Measurements from ENCODE around the gene PLIN1. TPM values are rescaled to one million over a fixed set of nuclear protein-coding genes. Genes with fewer than 3 reads are reported as not detected.
"Not testable (repeated sequence)": the region's sequence is repeated elsewhere in the genome, so short reads cannot be mapped to it uniquely, and the experiment has no call there.

PLIN1 gene, protein sequence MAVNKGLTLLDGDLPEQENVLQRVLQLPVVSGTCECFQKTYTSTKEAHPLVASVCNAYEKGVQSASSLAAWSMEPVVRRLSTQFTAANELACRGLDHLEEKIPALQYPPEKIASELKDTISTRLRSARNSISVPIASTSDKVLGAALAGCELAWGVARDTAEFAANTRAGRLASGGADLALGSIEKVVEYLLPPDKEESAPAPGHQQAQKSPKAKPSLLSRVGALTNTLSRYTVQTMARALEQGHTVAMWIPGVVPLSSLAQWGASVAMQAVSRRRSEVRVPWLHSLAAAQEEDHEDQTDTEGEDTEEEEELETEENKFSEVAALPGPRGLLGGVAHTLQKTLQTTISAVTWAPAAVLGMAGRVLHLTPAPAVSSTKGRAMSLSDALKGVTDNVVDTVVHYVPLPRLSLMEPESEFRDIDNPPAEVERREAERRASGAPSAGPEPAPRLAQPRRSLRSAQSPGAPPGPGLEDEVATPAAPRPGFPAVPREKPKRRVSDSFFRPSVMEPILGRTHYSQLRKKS
- polyA plus RNA-seq: 1,000 to 10,000 TPM in 1 of 3 donors, 100 to 1,000 TPM in 2; 128 to 1,761 (median 559) TPM

- WGBS, 3 donors: 83 to 93% (median 89%) methylated on average over 2 of the region's 2 CpGs
- H3K27ac ChIP-seq (ENCODE audit: low read depth, low read length): no peak within 1 kb of the TSS
Observed at GRCh38 chr15:89679212-89679611, at the start of gene PLIN1. PLIN1 (minus strand) TSS chr15:89679367; CDS start chr15:89677489, 1,878 bp downstream.

- H3K27ac ChIP-seq (ENCODE audit: low read depth, low read length): no peak overlapping the region
- 27 to 72% (median 39%) methylated on average over 2 of the region's 2 CpGs for WGBS, 3 donors
Observed at GRCh38 chr15:89728254-89728653, 49.1 kb upstream of the PLIN1 start.

GRCh38 chr15:89725064-89725463 is 45.9 kb upstream of the PLIN1 start:
- 88 to 98% (median 94%) methylated on average over 1 of the region's 1 CpG for WGBS, 3 donors
- no peak overlapping the region for H3K27ac ChIP-seq (ENCODE audit: low read depth, low read length)

DNA sequence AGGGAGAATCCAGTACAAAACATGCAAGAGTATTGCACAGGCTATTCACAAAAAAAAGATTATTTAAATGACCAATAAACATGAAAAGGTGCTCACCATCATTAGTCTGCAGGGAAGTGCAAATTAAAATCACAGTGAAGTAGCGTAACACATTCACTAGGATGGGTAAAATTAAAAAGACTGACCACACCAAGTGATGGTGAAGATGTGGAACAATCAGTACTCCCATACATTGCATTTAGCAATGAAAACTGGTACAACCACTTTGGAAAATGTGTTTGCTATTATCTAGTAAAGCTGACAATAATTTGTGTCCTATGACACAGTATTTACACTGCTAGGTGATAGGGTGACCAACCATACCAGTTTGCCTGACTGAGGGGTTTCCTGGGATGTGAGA is 45.5 kb upstream of the PLIN1 start:
- WGBS, 3 donors: 97 to 98% (median 98%) methylated on average over 1 of the region's 1 CpG
- H3K27ac ChIP-seq (ENCODE audit: low read depth, low read length): no peak overlapping the region

DNA sequence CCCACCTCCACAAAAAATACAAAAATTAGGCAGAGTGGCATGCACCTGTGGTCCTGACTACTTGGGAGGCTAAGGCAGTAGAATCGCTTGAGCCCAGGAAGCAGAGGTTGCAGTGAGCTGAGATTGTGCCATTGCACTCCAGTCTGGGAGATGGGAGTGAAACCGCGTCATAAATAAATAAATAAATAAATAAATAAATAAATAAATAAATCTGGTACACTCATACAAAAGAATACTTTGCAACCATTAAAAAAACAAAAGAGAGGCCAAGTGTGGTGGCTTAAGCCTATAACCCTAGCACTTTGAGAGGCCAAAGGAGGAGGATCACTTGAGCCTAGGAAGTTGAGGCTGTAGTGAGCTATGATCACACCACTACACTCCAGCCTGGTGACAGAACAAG is 43.9 kb upstream of the PLIN1 start:
- WGBS, 3 donors: 59 to 91% (median 62%) methylated on average over 3 of the region's 3 CpGs
- no peak overlapping the region for H3K27ac ChIP-seq (ENCODE audit: low read depth, low read length)

GRCh38 chr15:89714775-89715174 is 35.6 kb upstream of the PLIN1 start:
- H3K27ac ChIP-seq (ENCODE audit: low read depth, low read length): no peak overlapping the region
- 47 to 76% (median 61%) methylated on average over 2 of the region's 2 CpGs for whole genome bisulfite sequencing, 3 donors

DNA sequence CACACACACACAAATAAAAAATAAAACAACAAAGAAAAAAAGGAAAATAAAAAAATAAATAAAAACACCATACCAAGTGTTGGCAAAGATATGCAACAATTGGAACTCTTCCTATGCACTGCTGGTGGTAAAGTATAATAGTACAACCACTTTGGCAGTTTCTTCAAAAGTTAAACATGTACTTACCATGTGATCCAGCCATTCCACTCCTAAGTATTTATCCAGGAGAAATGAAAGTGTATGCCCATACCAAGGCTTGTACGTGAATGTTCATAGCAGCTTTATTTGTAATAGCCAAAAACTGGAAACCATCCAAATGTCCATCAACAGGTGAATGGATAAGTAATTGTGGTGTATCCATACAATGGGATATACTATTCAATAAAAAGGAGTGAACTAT is 28.4 kb upstream of the PLIN1 start:
- H3K27ac ChIP-seq (ENCODE audit: low read depth, low read length): no peak overlapping the region
- 18 to 68% (median 68%) methylated on average over 1 of the region's 1 CpG for whole genome bisulfite sequencing, 3 donors

GRCh38 chr15:89704411-89704810 is 25.2 kb upstream of the PLIN1 start:
- H3K27ac ChIP-seq (ENCODE audit: low read depth, low read length): no peak overlapping the region

DNA sequence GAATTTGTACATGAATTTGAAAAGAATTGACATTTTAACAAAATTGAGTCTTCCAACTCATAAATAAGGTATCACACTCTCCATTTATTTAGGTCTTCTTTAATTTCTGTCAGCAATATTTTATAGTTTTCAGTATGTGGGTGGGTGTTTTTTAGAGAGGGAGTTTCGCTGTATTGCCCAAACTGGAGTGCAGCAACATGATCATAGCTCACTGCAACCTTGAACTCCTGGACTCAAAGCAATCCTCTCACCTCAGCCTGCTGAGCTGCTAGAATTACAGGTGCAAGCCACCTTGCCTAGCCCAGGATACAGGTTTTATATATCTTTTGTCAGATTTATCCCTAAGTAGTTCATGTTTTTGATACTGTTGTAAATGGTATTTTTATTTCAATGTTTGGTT is 16.0 kb upstream of the PLIN1 start:
- H3K27ac ChIP-seq (ENCODE audit: low read depth, low read length): no peak overlapping the region
- WGBS, 3 donors: 88 to 100% (median 92%) methylated on average over 1 of the region's 1 CpG

GRCh38 chr15:89693696-89694095 is 14.5 kb upstream of the PLIN1 start:
- H3K27ac ChIP-seq (ENCODE audit: low read depth, low read length): no peak overlapping the region
- WGBS, 3 donors: 82 to 93% (median 83%) methylated on average over 1 of the region's 1 CpG

DNA sequence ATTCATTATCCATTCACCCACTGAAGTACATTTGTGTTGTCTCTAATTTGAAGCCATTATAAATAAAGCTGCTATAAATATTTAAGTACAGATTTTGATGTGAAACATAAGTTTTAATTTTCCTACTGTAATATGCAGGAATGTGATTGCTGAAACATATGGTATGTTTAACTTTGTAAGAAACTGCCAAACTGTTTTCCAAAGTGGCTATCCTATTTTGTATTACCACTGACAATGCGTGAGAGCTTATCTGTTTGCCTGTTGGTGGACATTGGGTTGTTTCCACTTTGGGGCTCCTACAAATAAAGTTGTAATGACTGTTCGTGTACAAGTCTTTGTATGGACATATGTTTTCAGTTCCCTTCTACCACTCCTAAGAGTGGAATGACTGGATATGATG is 13.9 kb upstream of the PLIN1 start:
- 31 to 76% (median 67%) methylated on average over 2 of the region's 2 CpGs for WGBS, 3 donors
- H3K27ac ChIP-seq (ENCODE audit: low read depth, low read length): no peak overlapping the region

- WGBS, 3 donors: 2% methylated on average over 60 of the region's 60 CpGs
Observed at GRCh38 chr15:89690276-89691218, 11.4 kb upstream of the PLIN1 start, which contains the start of the genes PEX11A and WDR93. PEX11A (minus strand) TSS chr15:89690754; CDS start chr15:89690632, 122 bp downstream. WDR93 (plus strand) TSS chr15:89690811; CDS start chr15:89701747, 10,936 bp downstream.

DNA sequence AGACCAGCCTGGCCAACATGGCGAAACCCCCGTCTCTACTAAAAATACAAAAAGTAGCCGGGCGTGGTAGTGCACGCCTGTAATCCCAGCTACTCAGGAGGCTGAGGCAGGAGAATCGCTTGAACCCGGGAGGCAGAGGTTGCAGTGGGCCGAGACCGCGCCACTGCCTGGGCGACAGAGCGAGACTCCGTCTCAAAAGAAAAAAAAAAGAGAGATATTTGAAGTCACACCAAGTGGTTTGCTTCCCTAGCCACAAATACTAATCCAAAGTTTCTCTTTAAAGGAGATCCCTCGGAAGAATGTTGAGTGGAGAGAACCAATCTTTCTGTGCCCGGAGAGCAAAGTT is 10.7 kb upstream of the PLIN1 start:
- H3K27ac ChIP-seq (ENCODE audit: low read depth, low read length): not testable (repeated sequence)
- WGBS, 3 donors: 45 to 63% (median 57%) methylated on average over 15 of the region's 15 CpGs

More at GRCh38 chr15:89690276-89691218, 11.4 kb upstream of the PLIN1 start, which contains the start of the genes PEX11A and WDR93:
- no peak within 1 kb of the TSS for H3K27ac ChIP-seq (ENCODE audit: low read depth, low read length)

- H3K27ac ChIP-seq (ENCODE audit: low read depth, low read length): no peak overlapping the region
Observed at GRCh38 chr15:89686522-89686921, 7.4 kb upstream of the PLIN1 start.

DNA sequence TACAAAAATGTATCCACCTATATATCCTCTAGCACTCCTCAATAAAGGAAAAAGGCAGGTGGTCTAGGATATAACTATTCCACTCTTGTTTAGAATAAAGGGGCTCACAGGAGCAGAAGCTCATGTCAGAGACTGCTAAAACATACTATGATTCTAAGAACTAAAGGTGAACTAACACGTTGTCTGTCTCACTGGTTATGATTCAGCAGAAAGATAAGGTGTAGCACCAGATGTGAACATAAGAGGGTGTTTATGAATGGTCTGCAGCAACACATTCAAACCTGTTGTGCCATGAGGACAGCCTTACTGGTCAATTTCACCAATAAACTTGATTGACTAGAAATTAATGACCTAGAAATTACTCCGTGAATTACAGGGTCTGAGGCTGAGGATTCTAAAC is 6.8 kb upstream of the PLIN1 start:
- 65 to 79% (median 71%) methylated on average over 2 of the region's 2 CpGs for WGBS, 3 donors
- H3K27ac ChIP-seq (ENCODE audit: low read depth, low read length): no peak overlapping the region

DNA sequence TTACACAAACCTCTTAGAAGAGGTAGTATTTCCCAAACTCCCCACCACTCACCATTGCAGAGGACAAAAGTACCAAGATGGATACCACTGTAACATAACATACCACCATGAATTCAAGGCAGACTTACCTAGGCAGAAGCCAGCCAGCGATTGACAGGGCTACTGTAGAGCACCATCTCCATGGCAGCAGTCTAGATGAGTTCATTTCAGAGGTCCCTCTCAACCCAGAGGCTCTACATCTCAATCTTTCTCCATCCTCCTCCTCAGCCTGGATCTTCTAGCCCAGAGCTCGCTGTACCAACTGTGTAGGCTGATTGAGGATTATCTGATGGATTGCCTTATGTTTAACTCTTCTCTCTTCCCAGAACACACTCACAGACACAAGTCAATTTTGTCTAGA is 2.0 kb upstream of the PLIN1 start:
- no peak overlapping the region for H3K27ac ChIP-seq (ENCODE audit: low read depth, low read length)
- 63 to 96% (median 79%) methylated on average over 2 of the region's 2 CpGs for WGBS, 3 donors

- 20 to 50% (median 47%) methylated on average over 5 of the region's 5 CpGs for WGBS, 3 donors
- no peak overlapping the region for H3K27ac ChIP-seq (ENCODE audit: low read depth, low read length)
Observed at GRCh38 chr15:89680282-89680873, 1.2 kb upstream of the PLIN1 start.

DNA sequence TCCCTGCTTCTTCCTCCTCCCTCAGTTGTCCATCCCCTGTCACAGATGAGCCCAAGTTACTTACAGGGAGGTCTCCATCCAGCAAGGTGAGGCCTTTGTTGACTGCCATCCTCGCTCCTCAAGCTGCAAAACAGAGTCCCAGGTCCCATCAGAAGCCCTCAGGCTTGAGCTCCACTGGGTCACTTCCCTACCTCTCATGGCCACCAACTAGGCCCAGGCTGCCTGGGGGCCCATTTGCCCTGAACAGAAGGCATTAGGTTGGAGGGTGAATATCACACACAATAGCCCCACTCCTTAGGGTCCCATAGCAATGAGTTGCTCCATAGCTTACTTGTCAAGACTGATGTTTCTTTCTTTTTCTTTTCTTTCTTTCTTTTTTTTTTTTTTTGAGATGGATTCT is 1.8 kb downstream of the PLIN1 start:
- 85 to 100% (median 93%) methylated on average over 1 of the region's 1 CpG for WGBS, 3 donors
- H3K27ac ChIP-seq (ENCODE audit: low read depth, low read length): no peak overlapping the region

- no peak overlapping the region for H3K27ac ChIP-seq (ENCODE audit: low read depth, low read length)
- WGBS, 3 donors: 60 to 78% (median 77%) methylated on average over 6 of the region's 6 CpGs
Observed at GRCh38 chr15:89675606-89676005, 3.6 kb downstream of the PLIN1 start.

Measured in adipose tissue (tissue), 3 donors.